NCI-H748 (cell line): Measurements from ENCODE around the gene MIEF2.
"Not testable (repeated sequence)": the region's sequence is repeated elsewhere in the genome, so short reads cannot be mapped to it uniquely, and the experiment has no call there.

ENCODE experiments used
- DNase-seq: peaks from one replicate; lab custom pipeline; 2025; ENCODE audit not compliant: unreplicated experiment; lab: John Stamatoyannopoulos, UW

MIEF2 gene

DNA sequence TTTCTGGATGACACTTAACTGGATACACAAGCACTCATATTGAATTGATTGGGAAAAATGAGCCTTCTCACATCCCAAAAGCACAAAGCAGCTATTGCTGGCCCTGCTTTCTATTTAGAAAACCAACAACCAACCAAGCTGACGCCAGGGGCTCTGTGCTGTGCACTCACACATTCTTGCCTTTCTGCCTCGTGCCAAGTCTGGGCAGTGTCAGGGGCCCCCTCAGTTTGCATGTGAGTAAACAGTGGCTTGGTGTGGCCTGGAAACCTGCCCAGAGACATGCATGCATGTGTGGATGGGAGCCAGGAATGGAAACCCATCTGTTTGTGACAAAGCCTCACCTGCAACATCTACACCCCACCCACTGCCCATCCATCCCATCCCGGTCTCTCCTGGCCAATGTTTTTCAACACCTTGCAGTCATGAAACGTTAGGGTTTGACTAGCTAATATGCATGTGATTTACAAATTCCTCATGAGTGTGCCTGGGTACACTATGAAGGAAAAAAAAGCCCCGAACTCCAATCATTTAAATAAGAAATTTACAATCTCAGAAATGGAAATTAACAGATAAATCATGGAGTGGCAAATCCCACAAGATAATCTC is 20.4 kb downstream of the MIEF2 start:
- no peak for DNase-seq

DNA sequence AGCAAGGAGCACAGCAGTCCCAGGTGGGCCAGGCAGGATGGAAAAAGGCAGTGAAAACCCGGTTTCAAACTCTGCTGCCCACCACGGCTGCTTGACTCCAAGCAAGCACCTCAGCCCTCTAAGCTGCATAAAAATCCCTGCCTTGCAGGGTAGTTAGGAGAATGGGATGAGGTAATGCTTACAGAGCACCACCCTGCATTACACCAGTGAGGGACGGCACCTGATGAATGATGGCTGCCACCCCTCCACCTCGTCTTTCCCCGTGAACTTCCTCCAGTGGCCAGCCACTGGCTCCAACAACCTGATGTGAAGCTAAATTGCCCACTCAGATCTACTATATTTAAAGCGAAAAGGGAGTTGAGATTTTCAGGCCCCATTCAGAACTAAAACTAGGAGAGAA is 21.3 kb downstream of the MIEF2 start:
- DNase-seq, result no peak

DNA sequence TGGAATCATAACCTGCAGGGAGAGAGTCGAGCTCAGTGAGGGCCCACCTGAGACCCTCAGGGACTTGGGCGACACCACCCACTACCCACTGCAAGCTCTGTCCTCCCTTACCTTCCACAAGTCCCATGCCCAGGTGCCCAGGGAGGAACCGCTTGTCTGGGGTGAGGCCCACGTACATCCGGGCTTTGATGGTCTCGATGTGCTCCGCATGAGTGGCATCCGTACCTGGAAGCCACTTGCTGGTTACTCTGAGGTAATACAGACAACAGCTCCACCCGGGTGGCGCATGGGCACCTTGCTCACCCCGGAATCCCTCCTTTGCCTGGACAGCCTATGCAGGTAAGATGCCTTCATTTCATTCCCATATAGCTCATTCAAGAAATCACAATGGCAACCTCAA is 24.8 kb downstream of the MIEF2 start:
- no peak for DNase-seq

- no peak for DNase-seq
These were observed 31.5 kb downstream of the MIEF2 start for GRCh38 chr17:18291718-18292540.

DNA sequence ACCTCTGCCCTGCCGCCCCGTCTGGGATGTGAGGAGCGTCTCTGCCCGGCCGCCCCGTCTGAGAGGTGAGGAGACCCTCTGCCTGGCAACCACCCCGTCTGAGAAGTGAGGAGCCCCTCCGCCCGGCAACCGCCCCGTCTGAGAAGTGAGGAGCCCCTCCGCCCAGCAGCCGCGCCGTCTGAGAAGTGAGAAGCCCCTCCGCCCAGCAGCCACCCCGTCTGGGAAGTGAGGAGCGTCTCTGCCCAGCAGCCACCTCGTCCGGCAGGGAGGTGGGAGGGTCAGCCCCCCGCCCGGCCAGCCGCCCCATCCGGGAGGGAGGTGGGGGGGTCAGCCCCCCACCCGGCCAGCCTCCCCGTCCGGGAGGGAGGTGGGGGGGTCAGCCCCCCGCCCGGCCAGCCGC is 37.6 kb downstream of the MIEF2 start:
- DNase-seq, result not testable (repeated sequence)

DNA sequence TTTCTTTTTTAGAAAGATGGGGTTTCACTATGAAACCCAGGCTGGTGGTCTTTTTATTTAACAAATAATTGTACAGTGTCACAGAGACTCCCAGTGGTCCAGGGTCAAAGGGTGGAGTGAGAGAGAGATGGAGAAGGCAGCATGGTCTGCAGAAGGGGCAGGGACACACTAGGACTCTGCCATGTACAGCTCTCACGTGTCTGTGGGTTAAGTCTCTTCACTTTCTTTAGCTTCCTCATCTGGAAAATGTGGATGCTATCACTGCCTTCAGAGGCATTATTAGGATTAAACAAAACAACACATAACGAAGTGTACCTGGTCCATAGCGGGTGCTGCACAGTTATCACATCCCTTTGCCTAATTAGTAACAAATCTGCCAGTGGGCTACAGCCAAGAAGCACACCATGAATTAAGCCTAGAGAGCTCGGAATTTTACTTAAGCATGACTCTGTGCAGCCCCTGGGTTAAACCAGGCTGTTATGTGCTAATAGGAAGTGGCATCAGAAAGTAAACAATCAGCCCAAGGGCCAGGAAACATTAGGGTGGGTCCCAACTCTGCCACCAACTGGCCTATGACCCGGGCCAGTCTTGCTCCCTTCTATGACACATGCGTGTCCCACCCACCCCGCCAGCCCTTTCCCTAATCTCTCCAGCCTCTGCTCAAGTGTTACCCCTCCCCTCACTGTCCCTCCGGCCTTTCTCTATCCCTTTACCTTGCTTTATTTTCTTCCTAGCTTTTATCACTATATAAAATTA is 40.4 kb downstream of the MIEF2 start:
- DNase-seq, result no peak

- not testable (repeated sequence) for DNase-seq
These were observed 42.7 kb downstream of the MIEF2 start for GRCh38 chr17:18303206-18303605.

DNA sequence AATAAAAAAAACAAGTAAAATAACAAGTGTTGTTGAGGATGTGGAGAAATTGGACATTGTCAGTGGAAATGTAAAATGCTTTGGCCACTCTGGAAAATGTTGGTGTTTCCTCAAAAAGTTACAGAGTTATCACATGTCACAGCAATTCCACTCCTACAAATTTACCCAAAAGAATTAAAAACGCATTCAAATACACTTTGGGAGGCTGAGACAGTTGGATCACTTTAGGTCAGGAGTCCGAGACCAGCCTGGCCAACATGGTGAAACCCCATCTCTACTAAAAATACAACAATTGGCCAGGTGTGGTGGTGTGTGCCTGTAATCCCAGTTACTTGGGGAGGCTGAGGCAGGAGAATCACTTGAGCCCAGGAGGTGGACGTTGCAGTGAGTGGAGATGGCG is 48.7 kb downstream of the MIEF2 start:
- no peak for DNase-seq

DNA sequence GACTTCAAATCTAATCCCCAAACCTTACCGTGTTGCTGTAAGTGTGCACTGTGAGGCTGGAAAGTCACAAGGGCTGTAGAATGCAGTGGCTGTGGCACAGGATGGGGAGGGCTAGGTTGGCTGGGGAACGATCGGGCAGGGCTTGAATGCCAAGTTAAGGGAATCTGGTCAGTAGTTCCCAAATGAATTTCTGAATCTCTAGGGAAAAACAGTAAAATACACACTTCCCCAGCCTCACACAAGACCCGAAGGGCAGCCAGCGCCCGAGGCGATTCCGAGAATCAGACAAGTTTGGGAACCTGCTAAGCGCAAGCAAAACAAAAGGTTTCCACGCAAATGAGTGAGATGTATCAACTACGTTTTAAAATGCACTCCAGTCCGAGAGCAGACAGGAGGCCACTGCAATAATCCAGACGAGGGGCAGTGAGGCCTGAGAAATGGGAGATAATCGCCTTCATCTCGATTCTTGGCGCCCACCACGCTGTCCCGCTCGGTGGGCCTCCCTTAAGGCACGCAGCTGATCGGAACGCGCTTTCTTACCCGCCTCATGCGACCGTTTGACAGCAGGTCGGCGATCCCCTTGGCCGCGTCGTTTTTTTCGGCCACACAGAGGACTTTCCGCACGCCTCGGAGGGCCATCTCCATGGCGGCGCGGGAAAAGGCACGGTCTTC is 53.7 kb downstream of the MIEF2 start:
- DNase-seq, result peak; percentile 40

DNA sequence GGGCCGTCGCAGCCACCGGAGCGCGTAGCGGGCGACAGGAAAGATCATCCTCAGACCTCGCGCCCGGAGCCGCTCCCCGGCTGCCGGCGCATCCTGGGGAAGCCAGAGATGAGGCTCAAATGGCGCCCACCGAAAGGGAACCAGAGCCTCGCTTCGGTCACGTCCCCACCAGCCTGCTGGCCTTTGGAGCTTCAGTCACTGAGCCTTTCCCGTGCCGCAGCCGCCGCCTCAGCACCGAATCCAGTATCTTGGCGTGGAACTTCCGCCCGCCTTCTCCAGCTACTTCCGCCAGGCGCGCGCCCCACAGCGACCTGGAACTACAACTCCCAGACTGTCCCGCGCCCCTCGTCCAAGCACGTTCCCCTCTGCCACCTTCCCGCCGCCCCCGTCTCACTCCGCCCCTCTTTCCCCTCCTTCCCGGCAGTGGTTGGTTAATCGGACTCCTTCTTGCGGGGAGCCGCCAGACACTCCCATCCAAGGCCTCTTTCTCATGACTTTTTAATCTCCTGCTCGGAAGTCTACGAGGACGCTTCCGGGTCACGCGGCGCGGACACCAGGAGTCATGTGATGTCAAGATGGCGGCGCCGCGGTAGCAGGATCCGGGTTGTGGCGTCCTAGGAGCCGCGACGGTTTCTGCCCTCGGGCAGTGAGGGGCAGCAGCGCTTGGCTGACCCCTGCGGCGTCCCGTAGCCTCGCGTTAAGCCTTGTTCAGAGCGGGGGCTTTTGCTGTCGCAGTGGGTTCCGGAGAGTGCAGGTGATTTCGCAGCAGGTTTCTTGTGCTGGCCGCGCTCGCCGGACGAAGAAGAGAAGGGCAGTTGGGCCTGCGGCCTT is 54.5 kb downstream of the MIEF2 start, which contains the start of the genes SMCR8 and TOP3A:
Gene SMCR8 (plus strand): TSS at position 563 of the 831 bp plus-strand sequence. CDS start 497 bp downstream, outside the sequence.
Gene TOP3A (minus strand): TSS at position 264 of the 831 bp plus-strand sequence. CDS start 216 bp downstream, at position 48.
- DNase-seq, result peak; percentile 97

- DNase-seq, result no peak
These were observed 55.1 kb downstream of the MIEF2 start for GRCh38 chr17:18315562-18315922.

DNA sequence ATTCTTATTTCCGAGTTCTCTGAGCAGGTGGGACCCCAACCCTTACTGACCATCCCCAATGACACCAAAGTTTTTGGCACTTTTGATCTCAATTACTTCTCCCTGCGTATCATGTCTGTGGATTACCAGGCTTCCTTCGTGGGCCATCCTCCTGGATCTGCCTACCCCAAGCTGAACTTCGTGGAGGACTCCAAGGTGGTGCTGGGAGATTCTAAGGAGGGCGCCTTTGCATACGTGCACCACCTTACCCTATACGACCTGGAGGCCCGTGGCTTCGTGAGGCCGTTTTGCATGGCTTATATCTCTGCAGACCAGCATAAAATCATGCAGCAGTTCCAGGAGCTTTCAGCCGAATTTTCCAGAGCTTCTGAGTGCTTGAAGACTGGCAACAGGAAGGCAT is 55.5 kb downstream of the MIEF2 start:
- DNase-seq, result no peak
